HG03432 (cell line): ENCODE data around the gene UBE2J1.
"Not testable (repeated sequence)": the region's sequence is repeated elsewhere in the genome, so short reads cannot be mapped to it uniquely, and the experiment has no call there.

Source experiments
- ATAC-seq: cut with Tn5 transposase; IDR thresholded peaks from one replicate; pipeline ENCODE4 v1.9.1; 2021; ENCODE audit warnings: mild to moderate bottlenecking, moderate library complexity; ENCODE audit not compliant: unreplicated experiment

UBE2J1 gene, protein sequence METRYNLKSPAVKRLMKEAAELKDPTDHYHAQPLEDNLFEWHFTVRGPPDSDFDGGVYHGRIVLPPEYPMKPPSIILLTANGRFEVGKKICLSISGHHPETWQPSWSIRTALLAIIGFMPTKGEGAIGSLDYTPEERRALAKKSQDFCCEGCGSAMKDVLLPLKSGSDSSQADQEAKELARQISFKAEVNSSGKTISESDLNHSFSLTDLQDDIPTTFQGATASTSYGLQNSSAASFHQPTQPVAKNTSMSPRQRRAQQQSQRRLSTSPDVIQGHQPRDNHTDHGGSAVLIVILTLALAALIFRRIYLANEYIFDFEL

DNA sequence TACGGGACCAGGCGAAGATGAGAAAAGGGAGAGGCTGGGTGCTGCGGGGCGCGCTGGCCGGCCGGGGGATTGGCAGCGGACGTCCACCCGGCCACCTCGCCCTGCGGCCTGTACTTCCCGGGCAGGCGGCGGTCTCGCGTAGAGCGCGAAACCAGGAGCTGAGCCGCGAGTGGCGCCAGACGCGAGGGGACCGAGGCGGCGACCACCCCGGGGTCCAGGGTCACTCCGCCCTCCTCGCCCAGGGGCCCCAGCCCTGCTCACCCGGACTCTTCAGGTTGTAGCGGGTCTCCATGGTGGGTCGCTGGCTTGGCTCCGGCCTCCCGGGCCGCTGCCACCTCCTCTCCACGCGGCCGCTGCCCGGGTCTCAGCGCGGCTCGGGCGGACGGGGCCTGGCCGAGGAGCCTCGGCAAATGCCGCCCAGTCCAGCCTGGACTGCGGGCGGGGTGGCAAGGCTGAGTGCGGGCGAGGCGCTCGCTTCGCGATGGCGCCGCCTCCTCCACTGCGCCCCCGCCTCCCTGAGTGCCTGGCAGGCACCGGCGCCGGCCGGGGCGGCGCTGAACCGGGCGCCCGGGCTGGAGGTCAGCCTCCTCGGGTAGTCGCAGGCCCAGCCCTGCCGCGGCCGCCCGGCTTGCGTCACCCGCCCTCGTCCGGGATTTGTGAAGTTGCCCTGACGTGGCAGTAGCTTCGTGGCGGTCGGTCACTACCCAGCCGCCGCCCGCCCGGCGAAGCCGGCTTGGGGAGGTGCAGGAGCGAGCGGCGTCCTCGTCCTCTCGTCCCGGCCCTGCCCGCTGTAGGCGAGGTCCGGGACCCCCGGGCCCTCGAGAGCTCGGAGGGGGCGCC lies at the start of gene UBE2J1:
Gene UBE2J1, minus strand, starts transcription at position 445 of the 840 bp plus-strand sequence. Its CDS starts 153 bp downstream, at position 292.
- peak; percentile 54 for ATAC-seq

DNA sequence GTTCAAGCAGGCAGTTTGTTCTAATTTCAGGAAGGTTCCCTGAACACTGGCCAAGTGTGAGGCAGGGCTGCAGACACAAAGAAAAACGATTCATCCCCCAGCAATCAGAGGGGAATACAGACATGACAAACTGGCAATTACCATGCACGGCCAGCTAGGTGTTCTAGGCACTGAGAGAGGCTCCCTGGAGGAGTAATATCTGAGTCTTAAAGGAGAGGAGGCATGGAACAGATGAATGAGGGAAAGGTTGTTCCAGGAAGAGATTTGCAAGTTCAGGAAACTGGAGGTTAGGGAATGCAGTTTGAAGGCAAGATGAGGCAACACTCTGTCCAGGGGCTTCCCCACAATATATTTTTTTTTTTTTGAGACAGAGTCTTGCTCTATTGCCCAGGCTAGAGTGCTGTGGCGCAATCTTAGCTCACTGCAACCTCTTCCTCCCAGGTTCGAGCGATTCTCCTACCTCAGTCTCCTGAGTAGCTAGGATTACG lies 48.4 kb upstream of the UBE2J1 start:
- ATAC-seq: no peak

DNA sequence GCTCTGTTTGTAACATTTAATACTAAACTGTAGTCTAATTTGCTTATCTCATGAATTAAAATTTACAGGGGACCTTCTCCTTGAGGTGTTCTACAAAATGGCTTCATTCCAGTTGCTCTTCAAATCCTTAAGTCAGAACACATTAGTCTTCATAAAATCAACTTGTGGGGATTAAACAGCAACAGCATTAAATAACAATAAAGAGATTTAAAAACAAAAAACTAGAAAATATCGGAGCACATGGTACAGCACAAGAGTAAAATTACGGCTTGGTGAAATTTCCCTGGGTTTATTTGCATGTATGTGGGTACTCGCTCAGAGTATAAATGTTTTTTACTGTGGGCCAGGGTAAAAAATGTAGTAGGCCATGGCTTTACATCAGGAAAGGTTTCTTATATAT lies 47.5 kb upstream of the UBE2J1 start:
- no peak for ATAC-seq

DNA sequence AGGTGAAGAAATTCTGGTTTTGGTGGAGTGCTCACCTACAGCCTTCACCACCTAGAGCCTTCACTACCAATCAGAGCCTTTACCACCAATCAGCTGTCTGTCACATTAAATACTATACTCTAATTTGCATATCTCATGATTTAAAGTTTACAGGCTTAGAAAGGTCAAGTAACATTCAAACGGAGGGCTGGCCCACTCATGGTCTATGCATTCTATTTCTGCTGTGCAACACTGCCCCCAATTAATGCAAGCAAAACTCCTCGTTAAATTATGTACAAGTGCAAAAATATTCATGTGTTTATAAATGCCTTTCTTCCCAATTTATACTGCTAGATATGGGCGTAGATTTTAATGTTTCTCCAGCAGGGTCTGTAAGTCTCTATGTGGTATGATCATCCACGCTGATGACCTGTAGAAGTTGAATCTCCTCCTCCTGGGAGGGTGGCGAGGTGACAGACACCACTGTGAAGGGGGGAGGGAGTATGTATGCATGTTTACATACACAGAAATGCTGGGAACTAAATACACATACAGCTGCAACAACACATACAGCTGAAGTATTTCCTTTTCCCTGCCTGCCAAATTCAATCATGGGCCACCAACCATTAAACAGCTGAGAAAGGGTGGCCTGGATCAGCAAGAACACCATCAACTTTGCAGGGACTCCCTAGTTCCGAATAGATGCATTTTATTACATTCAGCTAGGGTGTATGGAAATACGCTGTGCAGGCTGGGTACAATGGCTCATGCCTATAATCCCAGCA lies 46.4 kb upstream of the UBE2J1 start:
- ATAC-seq: no peak

- ATAC-seq: not testable (repeated sequence)
Measured at GRCh38 chr6:89397884-89398283, 45.4 kb upstream of the UBE2J1 start.

- no peak for ATAC-seq
Measured at GRCh38 chr6:89393659-89394058, 41.1 kb upstream of the UBE2J1 start.

- no peak for ATAC-seq
Measured at GRCh38 chr6:89392823-89393222, 40.3 kb upstream of the UBE2J1 start.

GRCh38 chr6:89388846-89389245 lies 36.3 kb upstream of the UBE2J1 start:
- no peak for ATAC-seq

DNA sequence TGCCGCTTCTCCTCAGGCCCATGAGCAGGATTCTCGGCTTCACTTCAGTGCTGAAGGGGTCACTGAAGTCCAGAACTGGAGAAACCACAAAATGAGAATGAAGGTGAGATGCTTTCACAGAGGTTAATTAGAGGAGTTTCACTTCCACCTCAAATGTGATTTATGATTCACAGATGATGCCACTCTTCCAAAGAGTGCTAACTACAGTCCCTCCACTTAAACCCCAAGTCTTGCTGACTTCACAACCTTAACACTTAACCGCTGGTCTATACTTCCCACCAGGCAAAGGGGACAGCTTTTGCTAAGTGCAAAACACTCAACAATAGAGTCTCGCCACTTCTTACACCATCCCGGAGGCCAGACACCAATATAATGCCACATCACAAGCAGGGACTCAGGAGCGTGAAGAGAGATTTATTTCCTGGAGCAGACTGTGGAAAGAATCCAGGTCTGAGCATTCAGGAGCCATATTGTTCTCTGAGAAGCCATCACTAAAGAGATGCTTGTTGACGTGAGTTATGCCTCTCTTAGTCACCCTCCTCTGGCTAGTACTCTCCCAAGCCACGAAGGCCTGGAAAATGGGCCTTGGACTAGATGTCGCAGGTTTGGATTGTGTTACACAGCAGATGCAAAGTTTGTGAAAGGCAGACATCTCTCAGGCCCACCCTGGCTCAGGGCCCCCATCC lies 35.1 kb upstream of the UBE2J1 start:
- peak; percentile 95 for ATAC-seq

DNA sequence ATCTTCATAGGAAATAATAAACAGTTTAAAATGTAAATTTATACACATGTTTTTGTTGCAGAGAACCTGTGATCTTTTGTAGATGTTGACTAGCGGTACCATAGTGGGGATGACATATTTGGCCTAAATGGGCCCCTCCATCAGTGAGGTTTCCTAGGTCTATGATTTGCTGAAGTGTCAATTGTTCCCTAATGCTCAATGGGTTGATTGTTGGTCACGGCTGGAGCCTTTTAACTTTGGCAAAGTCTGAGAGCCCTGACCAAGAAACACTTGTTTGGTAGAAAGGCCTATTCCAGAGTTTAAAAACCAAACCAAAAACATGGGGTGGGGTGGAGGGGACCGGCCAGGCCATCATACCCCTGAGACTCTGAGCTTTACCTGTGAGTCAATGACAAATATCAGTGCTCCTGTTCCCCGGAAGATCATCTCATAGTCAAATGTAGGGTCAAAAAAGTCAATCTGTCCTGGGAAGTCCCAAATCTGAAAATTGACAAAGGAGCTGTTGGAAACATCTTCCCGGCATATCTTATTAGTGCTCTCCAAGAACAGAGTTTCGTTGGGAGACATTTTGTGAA lies 34.5 kb upstream of the UBE2J1 start:
- ATAC-seq: peak; percentile 31

DNA sequence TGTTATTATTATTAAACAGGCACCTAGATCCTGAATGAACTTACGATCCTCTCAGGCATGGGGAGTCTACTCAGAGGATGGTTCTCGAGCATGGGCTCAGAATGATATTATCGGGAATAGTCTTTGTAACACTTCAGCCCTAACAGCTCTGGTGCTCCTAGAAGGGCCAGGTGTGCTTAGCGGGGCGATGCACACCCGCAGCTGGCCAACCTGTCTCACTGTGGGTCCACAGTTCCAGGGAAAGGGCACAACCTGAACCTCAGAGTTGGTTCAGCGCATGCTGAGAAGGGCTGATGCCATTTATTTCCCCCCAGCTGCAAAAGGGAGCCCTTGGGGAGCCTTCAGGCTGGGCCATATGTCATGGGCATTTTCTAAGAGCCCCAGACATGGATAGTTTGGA lies 33.3 kb upstream of the UBE2J1 start:
- no peak for ATAC-seq

DNA sequence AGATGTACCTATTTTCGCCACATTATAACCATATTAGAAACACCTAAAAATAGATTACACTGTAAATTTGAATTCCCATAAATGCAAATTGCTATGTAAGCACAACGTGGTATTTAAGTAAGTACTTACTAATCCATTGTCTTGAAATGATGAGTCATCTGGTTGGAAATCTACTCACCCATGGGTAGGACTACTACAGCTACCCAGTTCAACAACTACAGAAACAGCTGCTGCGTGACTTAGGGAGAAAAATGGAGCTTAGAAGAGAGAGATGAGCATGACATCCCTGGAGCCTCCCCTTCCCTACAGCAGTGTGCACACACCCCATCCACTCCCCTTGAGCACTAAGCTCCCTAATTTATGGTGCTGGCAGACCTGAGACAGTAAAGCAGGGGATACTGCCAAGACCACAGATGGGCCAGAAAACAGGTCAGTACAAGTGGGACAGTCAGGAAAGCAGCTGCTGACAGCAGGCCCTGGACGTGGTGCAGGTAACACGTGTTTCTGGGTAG lies 32.7 kb upstream of the UBE2J1 start:
- ATAC-seq: peak; percentile 51

DNA sequence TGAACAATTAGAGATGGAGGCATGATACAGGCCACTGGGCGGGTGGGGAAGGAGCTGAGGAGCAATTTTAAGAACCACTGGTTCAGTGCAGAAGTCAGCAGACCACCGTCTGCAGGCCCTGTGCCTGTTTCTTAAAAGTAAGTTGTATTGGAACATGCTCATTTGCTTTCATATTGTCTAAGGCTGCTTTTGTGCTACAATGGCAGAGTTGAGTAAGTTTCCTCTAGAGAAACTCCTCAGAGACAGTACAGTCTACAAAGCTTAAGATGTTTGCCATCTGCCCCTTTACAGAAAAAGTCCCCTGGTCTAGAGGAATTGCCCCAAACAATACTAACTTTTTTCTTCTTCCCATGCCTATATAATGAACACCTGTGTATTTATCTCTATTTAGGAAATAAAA lies 28.5 kb upstream of the UBE2J1 start:
- no peak for ATAC-seq

GRCh38 chr6:89379281-89379680 lies 26.8 kb upstream of the UBE2J1 start:
- ATAC-seq: no peak

- ATAC-seq: no peak
Measured at GRCh38 chr6:89378628-89379027, 26.1 kb upstream of the UBE2J1 start.

DNA sequence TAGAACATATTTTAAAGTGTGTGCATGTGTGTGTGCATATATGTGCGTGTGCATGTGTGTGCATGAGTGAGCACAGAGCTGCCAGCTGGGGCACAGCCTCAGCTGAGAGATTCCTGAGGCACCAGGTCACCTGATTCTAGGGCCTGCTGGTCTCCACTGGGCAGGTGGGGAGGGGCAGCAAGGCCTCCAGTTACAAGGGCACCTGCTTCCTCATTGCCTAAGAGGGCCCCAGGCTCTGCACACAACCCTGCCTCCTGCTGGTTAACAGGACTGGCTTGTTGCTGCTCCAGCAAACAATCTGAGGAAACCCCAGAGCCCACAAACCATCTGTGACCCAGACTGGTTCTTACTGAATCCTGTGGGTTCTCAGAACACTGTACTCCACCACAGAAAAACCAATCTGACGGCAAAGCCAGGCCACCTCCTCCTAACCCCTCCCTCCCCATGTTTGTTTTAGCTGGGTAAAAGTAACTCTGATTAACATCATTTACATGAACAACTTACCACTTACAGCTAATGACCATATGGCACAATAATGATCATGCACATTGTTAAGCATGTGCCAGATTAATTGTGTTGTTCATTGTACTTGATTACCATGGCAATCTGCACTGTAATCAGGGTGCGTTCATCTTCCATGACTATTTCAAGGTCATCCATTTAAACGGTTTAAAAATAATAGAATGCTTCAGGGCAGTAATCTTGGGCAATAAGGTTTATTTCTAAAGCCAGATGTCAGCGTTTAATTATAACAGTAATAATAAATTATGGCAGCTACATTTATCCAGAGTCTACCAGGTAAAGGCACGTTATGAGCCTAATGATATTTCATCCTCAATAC lies 23.1 kb upstream of the UBE2J1 start:
- ATAC-seq: peak; percentile 67

DNA sequence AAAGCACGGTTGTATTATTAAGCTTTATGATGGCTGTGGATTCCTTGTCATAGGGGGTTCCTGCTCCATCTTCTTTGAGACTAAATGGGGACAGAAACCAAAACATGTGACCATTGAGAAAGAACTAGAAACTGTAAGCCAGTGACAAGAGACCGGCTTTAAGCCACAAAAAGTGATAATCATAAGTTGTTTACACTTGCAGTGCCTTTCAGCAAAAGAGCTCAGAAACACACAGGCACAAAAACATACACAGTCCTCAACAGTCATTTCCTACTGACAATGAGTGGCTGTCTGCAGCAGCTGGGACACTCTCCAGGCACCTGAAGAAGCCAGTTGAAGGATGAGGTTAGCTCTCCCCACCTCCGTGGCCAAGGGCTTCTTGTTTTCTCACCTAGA lies 20.0 kb upstream of the UBE2J1 start:
- peak; percentile 51 for ATAC-seq

DNA sequence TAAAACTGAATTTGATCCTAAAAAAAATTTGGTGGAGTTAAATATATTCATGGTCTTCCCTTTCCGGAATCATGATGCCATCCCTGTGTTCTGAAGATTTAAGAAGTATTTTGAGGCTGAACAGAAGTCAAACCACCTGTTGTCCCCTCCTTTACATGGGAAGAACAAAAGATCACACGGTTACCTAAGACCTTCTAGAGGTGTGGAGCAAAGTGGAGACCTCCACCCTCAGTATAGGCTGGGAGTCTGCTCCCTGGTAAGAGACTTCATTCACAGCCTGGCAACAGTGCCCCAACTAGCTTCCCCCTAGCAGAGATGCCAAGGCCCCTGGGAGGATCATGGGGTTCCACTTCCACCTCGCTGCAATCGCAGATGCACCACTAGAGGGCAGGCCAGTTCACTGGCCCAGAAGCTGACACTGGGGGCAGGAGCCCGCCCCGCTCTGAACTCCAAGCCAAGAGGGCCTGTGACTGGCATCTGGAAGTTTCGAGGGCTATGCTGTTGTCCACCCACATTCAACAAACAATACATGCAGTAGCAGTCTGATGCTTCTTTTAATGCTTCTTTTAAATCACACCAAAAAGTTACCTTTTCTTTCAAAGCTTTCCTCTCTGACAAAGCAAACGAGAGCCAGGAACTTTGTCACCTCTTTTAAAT lies 19.5 kb upstream of the UBE2J1 start:
- peak; percentile 80 for ATAC-seq

GRCh38 chr6:89368999-89369398 lies 16.5 kb upstream of the UBE2J1 start:
- ATAC-seq: no peak
